RWPE1 (cell line): ENCODE data around the gene ARMH4.

Source experiments
- CTCF ChIA-PET: fragments of 350-600 bp; sonication (Branson Sonifier 250); formaldehyde crosslinking; extraction: SDS; loops from one replicate; lab custom pipeline; 2021; lab: Yijun Ruan, JAX
- POLR2A ChIA-PET: fragments of 400-600 bp; formaldehyde crosslinking; extraction: SDS; loops from one replicate; lab custom pipeline; 2020; ENCODE audit warnings: antibody characterized with exemption; ENCODE audit not compliant: low non-redundant PET; lab: Yijun Ruan, JAX
- DNase-seq: peaks from one replicate; pipeline ENCODE4 v3.0.0; 2012; ENCODE audit warnings: low spot score
- H3K27ac ChIP-seq: fragments of 450-650 bp; 2 replicates; pipeline ENCODE4 v1.5.1; 2017
- TF ChIP-seq, protein P1 (sequence below): fragments of 450-650 bp; conservative IDR thresholded peaks from 2 replicates; pipeline ENCODE4 v1.5.1; 2017; ENCODE audit warnings: low read depth, mild to moderate bottlenecking

Gene ARMH4

DNA sequence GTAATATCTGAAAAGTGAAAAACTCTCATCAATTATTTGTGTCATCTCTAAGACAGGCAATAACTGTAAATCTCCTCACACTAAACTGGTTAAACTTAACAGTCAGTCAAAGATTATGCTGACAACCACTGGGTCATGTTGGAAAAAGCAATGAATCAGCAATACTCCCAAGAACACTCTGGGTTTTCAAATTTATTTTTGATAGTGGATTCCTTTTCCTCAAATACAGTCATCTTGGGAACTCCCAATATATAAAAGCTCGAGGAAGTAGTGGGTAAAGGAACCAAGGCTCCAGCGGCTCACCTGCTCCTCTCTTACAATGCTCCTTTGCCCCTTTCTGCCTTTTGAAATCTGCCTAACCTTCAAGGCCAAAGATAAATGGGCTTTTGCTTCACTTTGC, 70.0 kb downstream of the ARMH4 start:
- CTCF ChIA-PET = no interaction called here
- TF ChIP-seq, protein P1, sequence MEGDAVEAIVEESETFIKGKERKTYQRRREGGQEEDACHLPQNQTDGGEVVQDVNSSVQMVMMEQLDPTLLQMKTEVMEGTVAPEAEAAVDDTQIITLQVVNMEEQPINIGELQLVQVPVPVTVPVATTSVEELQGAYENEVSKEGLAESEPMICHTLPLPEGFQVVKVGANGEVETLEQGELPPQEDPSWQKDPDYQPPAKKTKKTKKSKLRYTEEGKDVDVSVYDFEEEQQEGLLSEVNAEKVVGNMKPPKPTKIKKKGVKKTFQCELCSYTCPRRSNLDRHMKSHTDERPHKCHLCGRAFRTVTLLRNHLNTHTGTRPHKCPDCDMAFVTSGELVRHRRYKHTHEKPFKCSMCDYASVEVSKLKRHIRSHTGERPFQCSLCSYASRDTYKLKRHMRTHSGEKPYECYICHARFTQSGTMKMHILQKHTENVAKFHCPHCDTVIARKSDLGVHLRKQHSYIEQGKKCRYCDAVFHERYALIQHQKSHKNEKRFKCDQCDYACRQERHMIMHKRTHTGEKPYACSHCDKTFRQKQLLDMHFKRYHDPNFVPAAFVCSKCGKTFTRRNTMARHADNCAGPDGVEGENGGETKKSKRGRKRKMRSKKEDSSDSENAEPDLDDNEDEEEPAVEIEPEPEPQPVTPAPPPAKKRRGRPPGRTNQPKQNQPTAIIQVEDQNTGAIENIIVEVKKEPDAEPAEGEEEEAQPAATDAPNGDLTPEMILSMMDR = no peak
- POLR2A ChIA-PET = no interaction called here
- no peak for DNase-seq
- no peak overlapping the region for H3K27ac ChIP-seq

DNA sequence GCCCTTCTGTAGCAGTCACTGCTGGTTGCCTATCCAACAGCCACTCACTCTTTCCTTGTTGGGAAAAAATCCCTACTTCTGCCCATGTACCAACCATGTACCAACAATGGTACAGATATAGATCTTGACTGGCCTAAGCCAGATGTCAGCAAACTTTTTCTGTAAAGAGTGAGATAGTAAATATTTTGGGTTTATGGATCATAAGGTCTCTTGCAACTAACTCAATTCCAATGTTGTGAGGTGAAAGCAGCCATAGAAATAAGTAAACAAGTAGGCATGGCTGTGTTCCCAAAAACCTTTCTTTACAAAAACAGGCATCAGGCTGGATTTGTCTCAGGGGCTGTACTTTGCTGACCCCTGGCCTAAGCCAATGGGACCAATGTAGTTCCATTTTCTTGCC, 73.5 kb downstream of the ARMH4 start:
- POLR2A ChIA-PET = no interaction called here
- CTCF ChIA-PET = no interaction called here
- DNase-seq = no peak
- TF ChIP-seq, protein P1 = no peak
- H3K27ac ChIP-seq = no peak overlapping the region

DNA sequence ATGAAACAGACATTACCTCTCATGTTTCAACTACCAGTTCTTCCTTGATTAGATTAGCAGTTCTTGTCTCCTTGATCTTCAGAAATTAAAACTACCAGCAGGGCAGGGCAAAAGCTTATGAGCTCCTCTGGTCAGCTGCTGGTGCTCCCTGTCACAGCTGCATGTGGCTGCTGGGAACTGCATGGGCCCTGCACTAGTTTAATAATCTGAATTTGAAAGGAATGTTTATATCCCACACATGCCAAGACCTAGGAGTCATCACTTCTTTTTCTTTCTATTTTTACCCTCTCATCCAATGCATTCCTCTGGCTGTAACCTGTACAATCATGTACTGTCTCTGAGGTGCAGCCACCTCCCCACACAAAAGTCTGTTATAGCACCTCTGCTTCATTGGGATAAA, 73.9 kb downstream of the ARMH4 start:
- DNase-seq = peak; percentile 71
- CTCF ChIA-PET = no interaction called here

DNA sequence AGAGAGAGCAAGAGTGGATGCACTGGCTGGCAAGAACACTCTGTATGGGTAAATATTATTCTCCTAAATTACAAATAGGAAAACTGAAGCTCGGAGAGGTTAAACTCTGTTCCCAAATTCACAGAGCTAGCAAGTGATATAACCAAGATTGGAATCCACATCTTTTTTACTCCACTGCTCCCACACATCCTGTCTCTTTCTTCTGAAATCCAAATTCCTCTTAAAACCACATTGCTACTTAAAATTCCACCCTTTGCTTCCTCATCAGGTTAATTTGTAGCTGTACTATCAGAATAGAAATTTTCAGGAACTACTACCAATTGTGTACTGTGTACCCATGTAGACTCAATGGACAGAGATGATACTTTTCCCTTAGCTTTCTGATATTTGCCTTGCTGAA, 74.4 kb downstream of the ARMH4 start:
- H3K27ac ChIP-seq = peak overlapping the region; percentile 55; the same call in 1 of the 2 replicates
- POLR2A ChIA-PET = no interaction called here
- DNase-seq = no peak
- CTCF ChIA-PET = no interaction called here
- TF ChIP-seq, protein P1 = no peak

More for the DNA sequence above, 73.9 kb downstream of the ARMH4 start:
- POLR2A ChIA-PET = no interaction called here
- peak overlapping the region; percentile 55; the same call in 1 of the 2 replicates for H3K27ac ChIP-seq
- TF ChIP-seq, protein P1 = no peak

DNA sequence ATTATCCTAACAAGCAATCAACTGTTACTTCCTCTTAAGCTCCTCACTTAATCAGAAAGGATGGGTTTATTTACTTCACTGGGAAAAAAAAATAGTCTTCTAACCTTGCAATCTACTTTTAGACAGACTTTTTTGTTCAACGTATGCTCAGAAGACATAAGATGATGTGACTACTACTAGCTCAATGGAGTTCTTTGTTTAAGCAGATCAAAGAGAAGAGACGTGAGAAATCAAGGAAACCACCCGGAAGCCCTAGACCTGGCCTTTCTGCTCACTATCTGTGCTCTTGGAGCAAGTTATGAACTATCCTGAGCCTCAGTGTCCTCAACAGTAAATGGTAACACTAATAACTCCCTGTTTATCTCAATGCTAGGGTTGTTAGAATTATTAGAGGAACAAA, 78.5 kb downstream of the ARMH4 start:
- POLR2A ChIA-PET = no interaction called here
- CTCF ChIA-PET = interaction anchor here (0.7 to 0.8 kb wide), 4 partner anchors 15 to 421 kb away, joined by 3 to 5 read pairs (median 4); no protein-coding TSS in a partner anchor
- TF ChIP-seq, protein P1 = no peak
- H3K27ac ChIP-seq = no peak overlapping the region
- no peak for DNase-seq

DNA sequence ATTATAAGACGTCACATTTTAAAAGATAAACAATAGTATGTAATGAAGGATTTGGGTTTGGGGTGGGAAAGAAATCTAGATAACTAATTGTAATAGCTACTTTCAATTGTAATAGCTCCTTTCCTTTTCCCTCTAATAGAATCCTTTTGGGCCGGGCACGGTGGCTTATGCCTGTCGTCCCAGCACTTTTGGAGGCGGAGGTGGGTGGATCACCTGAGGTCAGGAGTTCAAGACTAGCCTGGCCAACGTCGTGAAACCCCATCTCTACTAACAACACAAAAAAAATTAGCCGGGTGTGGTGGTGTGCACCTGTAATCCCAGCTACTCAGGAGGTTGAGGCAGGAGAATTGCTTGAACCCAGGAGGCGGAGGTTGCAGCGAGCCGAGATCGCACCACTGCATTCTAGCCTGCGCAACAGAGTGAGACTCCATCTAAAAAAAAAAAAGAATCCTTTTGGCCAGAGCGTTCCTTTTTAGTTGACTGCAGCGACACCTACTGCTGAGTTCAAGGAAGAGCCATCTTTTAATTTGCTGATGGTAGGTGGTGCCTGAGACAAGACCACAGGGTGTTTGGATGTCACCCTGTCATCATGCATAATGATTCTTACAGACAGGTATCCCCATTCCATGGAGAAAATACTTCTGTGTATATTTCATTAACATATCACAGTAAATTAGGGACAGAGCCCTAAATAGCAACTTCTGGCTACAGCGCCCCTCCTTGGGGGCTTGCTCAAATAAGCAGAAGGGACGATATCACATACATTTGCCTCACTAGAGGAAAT, 79.5 kb downstream of the ARMH4 start:
- ChIA-PET POLR2A (no interaction called here), CTCF (interaction anchor here (0.6 to 1.6 kb wide), 12 partner anchors 9 to 583 kb away, joined by 3 to 7 read pairs (median 3); no protein-coding TSS in a partner anchor)
- DNase-seq = peak; percentile 42
- TF ChIP-seq, protein P1 = peak; percentile 72
- H3K27ac ChIP-seq = no peak overlapping the region
